GM18858 (cell line): ENCODE measurements around the gene NPTXR.
"Not testable (repeated sequence)": the region's sequence is repeated elsewhere in the genome, so short reads cannot be mapped to it uniquely, and the experiment has no call there.

ENCODE experiments used
- ATAC-seq: cut with Tn5 transposase; IDR thresholded peaks from one replicate; pipeline ENCODE4 v1.9.1; 2021; ENCODE audit not compliant: unreplicated experiment

NPTXR gene

DNA sequence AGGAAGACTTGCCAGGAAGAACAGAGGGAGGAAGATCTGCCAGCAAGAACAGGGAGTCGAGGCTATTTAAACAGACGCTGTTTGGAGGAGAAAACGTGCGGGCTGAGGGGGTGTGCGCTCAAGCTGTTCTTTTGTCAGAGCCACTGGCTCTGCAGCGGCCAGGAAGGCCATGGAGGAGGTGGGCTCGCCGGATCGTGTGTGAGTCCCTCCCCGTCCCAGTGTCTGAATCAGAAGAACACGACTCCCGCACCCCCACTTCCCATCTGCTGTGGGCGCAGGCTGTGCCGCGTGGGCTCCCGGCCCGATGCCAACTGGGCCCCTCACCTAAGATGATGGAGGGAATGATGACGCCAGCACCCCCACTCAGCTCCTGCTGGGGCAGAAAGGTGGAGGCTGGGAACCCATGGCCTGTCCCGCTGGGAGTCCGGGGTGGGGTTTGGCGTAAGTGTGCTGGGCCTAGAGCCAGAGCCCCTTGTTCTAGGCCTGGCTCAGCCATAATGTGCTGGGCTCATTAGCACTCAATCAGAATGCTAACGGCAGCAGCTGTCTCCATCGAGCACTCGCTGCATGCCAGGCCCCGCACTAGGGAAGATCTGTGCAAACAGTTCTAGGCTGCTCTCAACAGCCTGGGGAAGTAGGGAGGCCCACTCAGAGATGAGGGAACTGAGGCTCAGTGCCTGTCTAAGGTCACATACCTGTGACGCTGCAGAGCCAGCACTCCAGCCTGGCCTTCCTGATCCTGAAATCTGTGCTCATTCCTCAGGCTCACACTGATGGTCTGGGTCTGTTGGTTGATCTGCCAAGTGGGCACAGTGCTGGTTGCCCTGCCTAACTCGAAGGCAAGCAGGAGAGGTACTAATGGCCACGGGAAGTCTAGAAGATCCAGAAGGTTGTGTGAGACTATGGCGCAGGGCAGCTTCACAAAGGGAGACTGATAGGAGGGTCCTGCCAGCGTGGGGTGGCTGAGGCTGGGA is 11.5 kb downstream of the NPTXR start:
- no peak for ATAC-seq

GRCh38 chr22:38831166-38831945 is 12.5 kb downstream of the NPTXR start:
- ATAC-seq, result no peak

- no peak for ATAC-seq
Observed at GRCh38 chr22:38830845-38831108, 13.1 kb downstream of the NPTXR start.

DNA sequence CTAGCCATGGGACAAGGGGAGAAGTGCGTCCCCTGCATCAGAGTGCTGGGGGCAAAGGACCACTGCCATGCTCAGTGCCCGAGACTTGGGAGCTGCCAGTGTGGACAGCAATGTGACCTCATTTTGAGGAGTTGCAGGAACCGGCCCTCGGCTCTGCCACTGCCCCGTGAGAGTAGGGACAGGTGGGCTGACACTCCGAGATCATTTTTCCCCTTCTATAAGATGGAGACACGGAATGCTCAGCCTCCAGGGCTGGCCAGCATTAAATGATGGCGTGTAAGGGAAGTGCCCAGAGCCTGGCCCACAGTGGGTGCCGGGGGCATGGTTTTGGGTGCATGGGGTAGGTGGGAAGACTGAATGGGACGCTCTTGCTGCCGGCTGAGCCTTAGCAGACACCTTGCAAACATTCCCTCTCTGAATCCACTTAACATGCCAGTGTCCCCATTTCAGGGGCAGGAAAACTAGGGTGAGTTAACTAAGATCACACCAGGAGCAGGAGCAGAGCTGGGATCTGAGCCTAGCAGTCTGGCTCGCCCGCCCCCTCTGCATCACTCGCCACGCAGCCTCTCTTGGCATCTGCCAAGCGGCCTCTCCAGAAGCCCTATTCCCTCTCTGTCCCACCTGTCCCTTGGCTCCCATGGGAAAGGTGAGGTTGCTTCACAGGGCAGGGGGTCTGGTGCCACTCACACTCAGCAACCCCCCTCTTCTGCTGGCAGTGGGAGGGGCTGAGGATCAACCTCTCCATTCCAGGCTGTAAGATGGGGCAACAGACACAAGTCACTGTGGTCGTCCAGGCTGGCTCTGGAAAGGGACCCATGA is 13.6 kb downstream of the NPTXR start:
- ATAC-seq, result no peak

GRCh38 chr22:38829485-38829884 is 14.3 kb downstream of the NPTXR start:
- no peak for ATAC-seq

- ATAC-seq, result no peak
Observed at GRCh38 chr22:38828616-38829205, 15.1 kb downstream of the NPTXR start.

DNA sequence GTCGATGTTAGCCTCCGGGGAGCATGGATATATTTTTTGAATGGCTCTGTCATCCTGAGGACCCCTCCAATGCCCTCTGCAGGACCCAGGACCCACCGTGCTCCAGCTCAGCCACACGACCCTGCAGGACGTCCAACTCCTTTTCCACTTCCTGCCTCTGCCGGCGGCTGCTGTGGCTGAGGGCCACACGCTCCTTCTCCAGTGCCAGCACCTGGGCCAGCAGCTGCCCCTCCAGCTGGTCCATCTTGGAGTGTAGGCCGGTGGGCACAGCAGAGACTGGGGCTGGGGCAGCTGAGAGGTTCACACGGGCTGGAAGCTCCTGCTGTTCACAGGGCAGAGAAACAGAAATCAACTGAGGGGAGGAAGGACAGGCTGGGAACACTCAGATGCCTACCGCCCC is 15.6 kb downstream of the NPTXR start:
- no peak for ATAC-seq

- no peak for ATAC-seq
Observed at GRCh38 chr22:38827510-38827909, 16.3 kb downstream of the NPTXR start.

DNA sequence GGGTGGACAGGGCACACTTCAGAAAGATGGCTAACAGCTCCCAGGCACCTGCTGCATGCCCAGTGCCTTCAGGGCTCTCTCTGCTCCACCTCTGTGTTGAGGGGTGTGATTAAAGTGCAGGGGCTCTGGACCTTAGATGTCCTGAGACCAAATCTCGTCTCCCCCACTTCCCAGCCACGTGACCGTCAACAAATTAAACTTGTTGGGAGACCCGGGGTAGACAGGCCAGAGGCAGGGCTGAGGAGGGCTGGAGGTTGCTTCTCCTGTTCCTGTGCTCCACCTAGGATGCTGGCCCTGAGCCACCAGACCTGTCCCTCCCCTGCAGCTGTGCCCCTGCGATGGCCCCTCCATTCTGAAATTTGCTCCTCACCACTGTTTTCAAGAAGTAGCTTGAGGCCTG is 17.0 kb downstream of the NPTXR start:
- no peak for ATAC-seq

- no peak for ATAC-seq
Observed at GRCh38 chr22:38826386-38826785, 17.4 kb downstream of the NPTXR start.

DNA sequence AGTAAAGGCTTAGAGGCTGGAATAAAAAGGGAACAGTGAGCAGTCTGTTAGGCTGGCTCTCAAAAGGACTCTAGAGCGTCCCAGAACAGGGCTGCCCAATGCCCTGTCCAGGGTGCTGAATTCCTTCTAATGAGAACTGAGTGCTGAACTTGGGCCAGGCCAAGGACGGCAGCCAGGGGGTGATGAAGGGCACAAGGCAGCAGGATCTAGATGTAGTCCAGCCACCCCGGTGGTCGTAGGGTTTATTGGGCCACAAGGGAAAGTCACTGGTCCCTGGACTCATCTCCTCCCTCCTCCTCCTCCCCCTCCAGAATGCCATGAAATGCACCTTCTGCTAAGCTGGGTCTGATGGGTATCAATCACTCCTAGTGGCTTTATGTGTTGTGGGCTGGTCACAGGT is 19.2 kb downstream of the NPTXR start:
- ATAC-seq, result no peak

DNA sequence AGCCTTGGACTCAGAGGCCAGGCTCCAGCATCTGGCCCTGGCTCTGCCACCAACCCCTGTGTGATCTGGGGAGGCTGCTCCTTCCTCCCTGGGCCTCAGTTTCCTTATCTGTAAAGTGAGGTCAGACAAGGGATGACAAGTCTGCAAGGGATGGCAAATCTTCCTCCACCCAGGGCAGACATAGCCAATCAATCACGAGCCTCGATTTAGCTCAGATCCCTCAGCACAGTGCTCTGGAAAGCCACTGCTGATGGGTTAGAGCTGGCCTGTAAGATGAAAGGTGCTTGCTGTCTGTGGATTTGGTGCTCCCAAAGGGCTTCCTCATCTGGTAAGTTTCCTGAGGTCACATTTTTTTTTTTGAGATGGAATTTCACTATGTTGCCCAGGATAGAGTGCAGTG is 20.2 kb downstream of the NPTXR start:
- ATAC-seq, result no peak

GRCh38 chr22:38823076-38823475 is 20.8 kb downstream of the NPTXR start:
- no peak for ATAC-seq

DNA sequence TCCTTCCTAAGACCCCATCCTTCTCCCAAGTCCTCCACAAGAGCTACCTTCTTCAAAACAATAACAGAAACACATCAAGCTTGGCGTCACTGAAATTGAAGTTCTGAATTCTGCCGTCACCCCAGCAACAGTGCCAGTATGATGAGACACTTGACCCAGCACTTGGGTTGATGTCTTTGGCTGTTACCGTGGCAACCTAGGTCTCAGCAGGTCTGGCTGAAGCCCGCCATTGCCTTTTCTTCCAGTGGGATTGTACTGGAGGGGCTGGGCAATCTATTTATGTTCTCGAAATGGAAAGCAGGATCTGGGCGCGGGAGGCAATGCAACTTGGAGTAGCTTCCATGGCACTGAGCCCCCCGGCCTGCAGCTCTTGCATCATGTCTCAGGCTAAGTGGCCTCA is 23.8 kb downstream of the NPTXR start:
- ATAC-seq, result no peak

- no peak for ATAC-seq
Observed at GRCh38 chr22:38819387-38819940, 24.4 kb downstream of the NPTXR start.

DNA sequence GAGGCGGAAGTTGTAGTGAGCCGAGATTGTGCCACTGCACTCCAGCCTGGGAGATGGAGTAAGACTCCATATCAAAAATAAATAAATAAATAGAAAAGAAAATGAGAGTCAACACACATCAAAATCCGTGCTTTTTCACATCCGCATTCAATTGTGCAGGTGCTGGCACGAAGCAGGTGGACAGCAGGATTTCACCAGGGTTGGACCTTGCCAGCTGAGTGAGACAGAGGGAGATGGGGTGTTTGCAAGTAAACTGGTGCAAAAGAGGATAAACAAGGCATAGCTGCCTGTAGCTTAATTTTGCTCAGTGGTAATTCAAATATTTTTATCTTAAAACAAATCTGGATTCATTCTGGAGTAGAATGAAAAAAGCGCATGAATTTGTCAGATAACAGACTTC is 26.6 kb downstream of the NPTXR start:
- ATAC-seq, result no peak

GRCh38 chr22:38815842-38816241 is 28.0 kb downstream of the NPTXR start:
- ATAC-seq, result no peak

DNA sequence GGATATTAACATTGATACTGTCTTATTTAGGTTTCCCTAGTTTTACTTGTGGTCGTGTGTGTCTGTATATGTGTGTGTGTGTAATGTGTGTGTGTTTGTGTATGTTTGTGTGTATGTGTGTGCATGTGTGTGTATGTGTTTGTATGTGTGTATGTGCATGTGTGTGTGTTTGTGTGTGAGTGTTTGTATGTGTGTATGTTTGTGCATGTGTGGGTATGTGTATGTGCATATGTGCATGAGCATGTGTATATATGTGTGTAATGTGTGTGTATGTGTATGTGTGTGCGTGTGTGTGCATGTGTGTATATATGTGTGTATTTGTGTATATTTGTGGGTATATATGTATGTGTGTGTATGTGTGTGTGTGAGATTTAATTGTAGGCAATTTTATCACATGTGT is 32.6 kb downstream of the NPTXR start:
- no peak for ATAC-seq

DNA sequence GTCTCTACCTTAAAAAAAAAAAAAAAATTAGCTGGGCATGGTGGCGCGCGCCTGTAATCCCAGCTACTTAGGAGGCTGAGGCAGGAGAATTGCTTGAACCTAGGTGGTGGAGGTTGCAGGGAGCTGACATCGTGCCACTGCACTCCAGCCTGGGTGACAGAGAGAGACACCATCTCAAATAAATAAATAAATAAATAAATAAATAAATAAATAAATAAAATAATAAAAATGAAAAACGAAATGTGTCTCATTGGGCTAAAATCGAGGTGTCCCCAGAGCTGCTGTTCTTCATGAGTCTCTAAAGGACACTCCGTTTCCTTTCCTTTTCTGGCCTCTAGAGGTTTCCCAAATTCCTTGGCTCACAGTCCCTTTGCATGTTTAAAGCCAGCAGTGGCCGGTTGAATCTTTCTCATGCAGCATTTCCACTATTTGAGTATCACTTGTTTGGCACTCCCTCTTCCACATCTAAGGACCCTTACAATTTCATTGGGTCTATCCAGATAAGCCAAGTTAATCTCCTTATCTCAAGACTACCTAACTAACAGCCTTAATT is 38.7 kb downstream of the NPTXR start:
- not testable (repeated sequence) for ATAC-seq

GRCh38 chr22:38802671-38803121 is 41.1 kb downstream of the NPTXR start:
- no peak for ATAC-seq
